A549 treated with ZK216348 at 1 μM for 4 hours (cell line): ENCODE results near the gene AGTR1. TPM values are rescaled to one million over a fixed set of nuclear protein-coding genes. Genes with fewer than 3 reads are reported as not detected.

ENCODE experiments used
- total RNA-seq: library from RNA; stranded (reverse); fragments of 200-300 nt; extraction: Qiagen RNA extraction; gene quantifications from 5 replicates; pipeline ENCODE4 v1.2.3, GENCODE V29; 2022; ENCODE audit warnings: low read depth

AGTR1 gene
- 0.19 to 0.68 TPM (median 0.54 TPM) in 5 replicates for total RNA-seq

DNA sequence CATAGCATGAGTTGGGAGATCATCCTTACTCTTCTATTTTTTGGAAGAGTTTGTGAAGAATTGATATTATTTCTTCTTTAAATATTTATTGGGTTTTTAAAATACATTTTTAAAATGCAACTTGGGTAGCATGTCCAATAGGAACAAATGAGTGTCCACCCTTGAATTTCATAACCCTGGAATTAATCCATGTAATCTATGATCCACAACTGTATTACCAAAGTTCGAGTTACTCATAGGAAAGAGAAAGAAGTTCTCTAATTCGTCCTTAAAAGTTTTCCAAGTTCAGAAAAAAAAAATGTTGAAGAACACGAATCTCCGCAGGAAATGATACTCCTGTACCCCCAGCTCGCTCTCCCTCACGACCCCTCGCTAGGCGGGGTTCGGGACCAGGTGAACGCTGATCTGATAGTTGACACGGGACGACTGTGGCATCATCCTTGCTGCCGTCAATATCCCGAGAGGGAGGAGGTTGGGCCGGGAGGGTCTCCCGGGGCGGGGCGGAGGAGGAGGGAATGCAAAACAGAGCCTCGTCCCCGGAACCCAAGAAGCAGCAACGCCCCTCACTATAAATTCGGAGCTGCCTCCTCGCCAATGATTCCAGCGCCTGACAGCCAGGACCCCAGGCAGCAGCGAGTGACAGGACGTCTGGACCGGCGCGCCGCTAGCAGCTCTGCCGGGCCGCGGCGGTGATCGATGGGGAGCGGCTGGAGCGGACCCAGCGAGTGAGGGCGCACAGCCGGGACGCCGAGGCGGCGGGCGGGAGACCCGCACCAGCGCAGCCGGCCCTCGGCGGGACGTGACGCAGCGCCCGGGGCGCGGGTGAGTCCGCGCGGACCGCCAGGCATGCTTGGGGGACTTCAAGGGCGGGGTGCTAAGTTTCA is at the start of gene AGTR1:
TSS of gene AGTR1 (plus strand) at position 598 of the 884 bp plus-strand sequence. CDS start 43,133 bp downstream, outside the sequence.

Other genes with a start within 250 kb of the AGTR1 start
- gene CPB1, start 129.9 kb downstream of the AGTR1 start, total RNA-seq: not detected in 5 replicates
- gene CPA3, start 167.4 kb downstream of the AGTR1 start, total RNA-seq: not detected in 5 replicates